PC-3 (cell line): ENCODE measurements around the gene PAN3. TPM values are rescaled to one million over a fixed set of nuclear protein-coding genes. Genes with fewer than 3 reads are reported as not detected.

ENCODE experiments used
- ATAC-seq: fragments of 200-7000 bp; cut with Tn5 transposase; 2 replicates; pipeline ENCODE4 v1.9.1; 2020; ENCODE audit warnings: mild to moderate bottlenecking, moderate library complexity
- BruUV-seq: library from RNA; stranded (reverse); fragments of 400-500 nt; replicated peaks from 2 replicates; lab custom pipeline; 2021; lab: Mats Ljungman, UMichigan
- CTCF ChIA-PET: fragments of 300-600 bp; sonication (Branson Sonifier 250); formaldehyde crosslinking; loops from one replicate; lab custom pipeline; 2022; ENCODE audit warnings: antibody characterized with exemption; lab: Charles Lee
- POLR2A ChIA-PET: fragments of 300-600 bp; sonication (Branson Sonifier 250); formaldehyde crosslinking; loops from one replicate; lab custom pipeline; 2022; ENCODE audit warnings: antibody characterized with exemption; ENCODE audit not compliant: unreplicated experiment; lab: Charles Lee
- DNase-seq: peaks from one replicate; pipeline ENCODE4 v3.0.0-alpha.2; 2015
- H2AFZ ChIP-seq: fragments of 300-600 bp; sonication (generic); 2 replicates; pipeline ENCODE4 v1.6.0; 2016; ENCODE audit warnings: antibody characterized with exemption, low read length
- H3F3A ChIP-seq: fragments of 300-600 bp; sonication (generic); one replicate; pipeline ENCODE4 v1.6.0; 2017; ENCODE audit warnings: antibody characterized with exemption, low read length, control low read depth, mild to moderate bottlenecking; ENCODE audit not compliant: unreplicated experiment
- H3K27ac ChIP-seq: fragments of 300-600 bp; sonication (generic); 2 replicates; pipeline ENCODE4 v1.5.1; 2016; ENCODE audit warnings: mild to moderate bottlenecking, low read length
- H3K27me3 ChIP-seq: fragments of 300-600 bp; sonication (generic); 2 replicates; pipeline ENCODE4 v1.6.1; 2016; ENCODE audit warnings: low read length, mixed read lengths
- H3K36me3 ChIP-seq: fragments of 300-600 bp; sonication (generic); 2 replicates; pipeline ENCODE4 v1.6.1; 2016; ENCODE audit warnings: low read depth, mixed run types, low read length, mixed read lengths
- H3K4me1 ChIP-seq: fragments of 300-600 bp; sonication (generic); 2 replicates; pipeline ENCODE4 v1.5.1; 2016; ENCODE audit warnings: low read length; ENCODE audit not compliant: insufficient read depth
- H3K4me2 ChIP-seq: fragments of 300-600 bp; sonication (generic); 2 replicates; pipeline ENCODE4 v1.6.0; 2016; ENCODE audit warnings: low read length
- H3K4me3 ChIP-seq: fragments of 300-600 bp; sonication (generic); 2 replicates; pipeline ENCODE4 v1.5.1; 2016; ENCODE audit warnings: mild to moderate bottlenecking, low read length, mixed read lengths
- H3K79me2 ChIP-seq: fragments of 300-600 bp; sonication (generic); 2 replicates; pipeline ENCODE4 v1.6.1; 2017; ENCODE audit warnings: low read length, mixed read lengths
- H3K9ac ChIP-seq: fragments of 300-600 bp; sonication (generic); 2 replicates; pipeline ENCODE4 v1.6.0; 2016; ENCODE audit warnings: mild to moderate bottlenecking, low read length
- H3K9me2 ChIP-seq: fragments of 300-600 bp; sonication (generic); replicated peaks from 2 replicates; pipeline ENCODE4 v1.6.1; 2016; ENCODE audit warnings: mixed run types, low read length, mixed read lengths
- H3K9me3 ChIP-seq: fragments of 300-600 bp; sonication (generic); 2 replicates; pipeline ENCODE4 v1.6.1; 2016; ENCODE audit warnings: low read length, mixed read lengths
- H4K20me1 ChIP-seq: fragments of 300-600 bp; sonication (generic); 2 replicates; pipeline ENCODE4 v1.6.1; 2016; ENCODE audit warnings: low read length, mixed read lengths
- CTCF ChIP-seq: fragments of 300-600 bp; sonication (generic); conservative IDR thresholded peaks from 2 replicates; pipeline ENCODE4 v1.5.1; 2017; ENCODE audit warnings: antibody characterized with exemption, low read depth, mild to moderate bottlenecking, low read length
- EZH2 ChIP-seq: fragments of 300-600 bp; sonication (generic); IDR thresholded peaks from one replicate; pipeline ENCODE4 v1.6.1; 2017; ENCODE audit warnings: antibody characterized with exemption, mild to moderate bottlenecking, low read length; ENCODE audit not compliant: unreplicated experiment
- EZH2phosphoT487 ChIP-seq: fragments of 300-600 bp; sonication (generic); IDR thresholded peaks from 2 replicates; pipeline ENCODE4 v1.6.1; 2018; ENCODE audit warnings: mild to moderate bottlenecking, antibody characterized with exemption, low read length, borderline replicate concordance
- intact Hi-C: fragments of 100-400 bp; cut with micrococcal nuclease; formaldehyde crosslinking; loops from 2 replicates; pipeline ENCODE4 v1.9.0; 2023
- total RNA-seq: library from RNA; depleted of rRNA; stranded (reverse); fragments of >200 nt; gene quantifications from 2 replicates; pipeline ENCODE4 v1.2.3, GENCODE V29; 2014

PAN3 gene
- total RNA-seq, 1 experiment from 2014 or later: 14.6 TPM

GRCh38 chr13:28131646-28132045, 6.7 kb upstream of the PAN3 start:
- DNase-seq (no peak), ATAC-seq (no peak)
- Histone ChIP-seq H3F3A (no peaks in the 10 kb centered on the region), H3K9ac (no peak overlapping the region), H3K4me1 (peaks cover under 1% of the 10 kb centered on the region; the same call in 1 of the 2 replicates), H2AFZ (no peak overlapping the region), H3K9me2 (no peaks in the 10 kb centered on the region), H3K27ac (no peak overlapping the region), H3K79me2 (peaks cover 2% of the 10 kb centered on the region), H3K36me3 (no peaks in the 10 kb centered on the region), H3K4me2 (no peak overlapping the region), H4K20me1 (no peaks in the 10 kb centered on the region), H3K9me3 (no peaks in the 10 kb centered on the region), H3K27me3 (no peaks in the 10 kb centered on the region), H3K4me3 (no peak overlapping the region)
- no TSS peak for BruUV-seq
- POLR2A ChIA-PET: no interaction called here
- TF ChIP-seq EZH2phosphoT487: no peak
- no peak for TF ChIP-seq EZH2
- no peak for TF ChIP-seq CTCF
- intact Hi-C loops: no loop called here
- CTCF ChIA-PET: no interaction called here

GRCh38 chr13:28136916-28137315, 1.4 kb upstream of the PAN3 start:
- ATAC-seq: no peak
- TF ChIP-seq EZH2phosphoT487 (no peak), CTCF (no peak), EZH2 (no peak)
- Histone ChIP-seq H3K9ac (peak overlapping the region; percentile 97), H3K9me2 (no peaks in the 10 kb centered on the region), H3F3A (no peaks in the 10 kb centered on the region), H3K27me3 (no peaks in the 10 kb centered on the region), H3K4me2 (peak overlapping the region; percentile 88), H3K4me1 (peaks cover 7% of the 10 kb centered on the region; the same call in 1 of the 2 replicates), H3K27ac (no peak overlapping the region), H3K36me3 (no peaks in the 10 kb centered on the region), H4K20me1 (peaks cover 19% of the 10 kb centered on the region; the same call in 1 of the 2 replicates), H3K9me3 (no peaks in the 10 kb centered on the region), H3K79me2 (peaks cover 49% of the 10 kb centered on the region), H3K4me3 (peak overlapping the region; percentile 90), H2AFZ (peak overlapping the region; percentile 85; the same call in 1 of the 2 replicates)
- BruUV-seq: no TSS peak
- intact Hi-C loops: no loop called here
- DNase-seq: peak; percentile 3
- POLR2A ChIA-PET: no interaction called here
- CTCF ChIA-PET: no interaction called here

- Histone ChIP-seq H3K4me3 (peak overlapping the region; percentile 90), H3K4me2 (peak overlapping the region; percentile 88), H3K36me3 (no peaks in the 10 kb centered on the region), H4K20me1 (peaks cover 23% of the 10 kb centered on the region; the same call in 1 of the 2 replicates), H3K27me3 (no peaks in the 10 kb centered on the region), H3K79me2 (peaks cover 55% of the 10 kb centered on the region), H3K9me3 (no peaks in the 10 kb centered on the region), H3K4me1 (peaks cover 7% of the 10 kb centered on the region; the same call in 1 of the 2 replicates), H2AFZ (peak overlapping the region; percentile 85), H3K9me2 (no peaks in the 10 kb centered on the region), H3K27ac (peak overlapping the region; percentile 83), H3K9ac (peak overlapping the region; percentile 97), H3F3A (no peaks in the 10 kb centered on the region)
- CTCF ChIA-PET: no interaction called here
- POLR2A ChIA-PET: interaction anchor here (0.5 kb wide), 1 partner anchor 86 kb away, joined by 3 read pairs; no protein-coding TSS in a partner anchor
- intact Hi-C loops: no loop called here
- TSS peak; percentile 59 for BruUV-seq
- peak; percentile 8 for DNase-seq
- ATAC-seq: no peak
- TF ChIP-seq EZH2 (no peak), EZH2phosphoT487 (no peak)
Observed at GRCh38 chr13:28137596-28137995, 749 bp upstream of the PAN3 start.
